ENCODE results near the gene PTGER1. TPM values are rescaled to one million over a fixed set of nuclear protein-coding genes. Genes with fewer than 3 reads are reported as not detected.
"Not testable (repeated sequence)": the region's sequence is repeated elsewhere in the genome, so short reads cannot be mapped to it uniquely, and the experiment has no call there.

The PTGER1 gene
- total RNA-seq, 1 donor from 2014 or later: not detected

DNA sequence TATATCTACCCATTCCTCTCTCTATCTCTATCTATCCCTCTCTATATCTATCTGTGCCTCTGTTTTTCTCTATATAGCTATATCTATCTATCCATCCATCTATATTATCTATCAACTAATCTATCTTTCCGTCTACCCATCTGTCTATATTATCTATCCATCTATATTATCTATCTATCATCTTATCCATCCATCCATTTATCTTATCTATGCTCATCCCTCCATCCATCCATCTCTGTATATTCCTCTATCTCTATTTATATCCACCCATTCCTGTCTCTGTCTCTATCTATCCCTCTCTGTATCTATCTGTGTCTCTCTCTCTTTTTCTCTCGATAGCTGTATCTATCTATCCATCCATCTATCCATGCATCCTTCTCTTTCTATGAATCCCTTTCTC lies 14.2 kb downstream of the PTGER1 start:
- Histone ChIP-seq H3K9me3 (no peaks in the 10 kb centered on the region), H3K4me1 (no peaks in the 10 kb centered on the region), H3K27me3 (no peaks in the 10 kb centered on the region), H3K27ac (no peak overlapping the region), H3K4me3 (no peak overlapping the region), H3K36me3 (peaks cover 0 to 18% of the 10 kb centered on the region in 2 donors)
- intact Hi-C loops (cut with DNase I): no loop called here
- no peak for DNase-seq (ENCODE audit: extremely low spot score in 2 of 2)
- no peak for TF ChIP-seq POLR2A (IDR thresholded peaks at IDR 0.05)
- TF ChIP-seq, protein P1, sequence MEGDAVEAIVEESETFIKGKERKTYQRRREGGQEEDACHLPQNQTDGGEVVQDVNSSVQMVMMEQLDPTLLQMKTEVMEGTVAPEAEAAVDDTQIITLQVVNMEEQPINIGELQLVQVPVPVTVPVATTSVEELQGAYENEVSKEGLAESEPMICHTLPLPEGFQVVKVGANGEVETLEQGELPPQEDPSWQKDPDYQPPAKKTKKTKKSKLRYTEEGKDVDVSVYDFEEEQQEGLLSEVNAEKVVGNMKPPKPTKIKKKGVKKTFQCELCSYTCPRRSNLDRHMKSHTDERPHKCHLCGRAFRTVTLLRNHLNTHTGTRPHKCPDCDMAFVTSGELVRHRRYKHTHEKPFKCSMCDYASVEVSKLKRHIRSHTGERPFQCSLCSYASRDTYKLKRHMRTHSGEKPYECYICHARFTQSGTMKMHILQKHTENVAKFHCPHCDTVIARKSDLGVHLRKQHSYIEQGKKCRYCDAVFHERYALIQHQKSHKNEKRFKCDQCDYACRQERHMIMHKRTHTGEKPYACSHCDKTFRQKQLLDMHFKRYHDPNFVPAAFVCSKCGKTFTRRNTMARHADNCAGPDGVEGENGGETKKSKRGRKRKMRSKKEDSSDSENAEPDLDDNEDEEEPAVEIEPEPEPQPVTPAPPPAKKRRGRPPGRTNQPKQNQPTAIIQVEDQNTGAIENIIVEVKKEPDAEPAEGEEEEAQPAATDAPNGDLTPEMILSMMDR (IDR thresholded peaks at IDR 0.05): no peak
- no peak for TF ChIP-seq POLR2AphosphoS5 (IDR thresholded peaks at IDR 0.05; ENCODE audit: insufficient read depth in 1 of 2, low read depth in 1 of 2)

DNA sequence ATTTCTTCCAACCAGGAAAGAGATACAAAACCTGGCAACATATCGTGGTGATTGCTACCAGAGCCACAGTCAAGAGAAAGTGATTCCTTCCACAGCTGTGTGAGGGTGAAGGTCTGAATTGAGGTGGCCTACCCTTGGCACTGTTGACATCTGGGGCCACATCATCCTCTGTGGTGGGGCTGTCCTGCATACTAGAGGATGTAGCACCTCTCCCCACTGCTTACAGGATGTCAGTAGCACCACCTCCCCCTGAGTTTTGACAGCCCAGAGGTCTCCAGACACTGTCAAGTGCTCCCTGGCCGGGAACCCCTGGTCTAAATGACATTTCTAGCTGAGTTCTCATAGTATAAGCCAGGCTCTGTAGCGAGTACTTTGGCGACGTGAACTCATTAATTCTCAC lies 15.5 kb downstream of the PTGER1 start:
- TF ChIP-seq POLR2A (IDR thresholded peaks at IDR 0.05) (no peak), POLR2AphosphoS5 (IDR thresholded peaks at IDR 0.05; ENCODE audit: insufficient read depth in 1 of 2, low read depth in 1 of 2) (no peak)
- TF ChIP-seq, protein P1 (IDR thresholded peaks at IDR 0.05): no peak
- intact Hi-C loops (cut with DNase I): no loop called here
- no peak for DNase-seq (ENCODE audit: extremely low spot score in 2 of 2)
- Histone ChIP-seq H3K27ac (no peak overlapping the region), H3K9me3 (no peaks in the 10 kb centered on the region), H3K36me3 (peaks cover 0 to 16% of the 10 kb centered on the region in 2 donors), H3K4me3 (no peak overlapping the region), H3K4me1 (no peaks in the 10 kb centered on the region), H3K27me3 (no peaks in the 10 kb centered on the region)

GRCh38 chr19:14452303-14452702 lies 22.9 kb downstream of the PTGER1 start:
- H3K27me3 ChIP-seq; H3K9me3 ChIP-seq; H3K27ac ChIP-seq; intact Hi-C loops (cut with DNase I); H3K4me1 ChIP-seq; H3K4me3 ChIP-seq; DNase-seq (ENCODE audit: extremely low spot score in 2 of 2): not testable (repeated sequence)
- H3K36me3 ChIP-seq: peaks cover 0 to 57% of the 10 kb centered on the region in 2 donors

DNA sequence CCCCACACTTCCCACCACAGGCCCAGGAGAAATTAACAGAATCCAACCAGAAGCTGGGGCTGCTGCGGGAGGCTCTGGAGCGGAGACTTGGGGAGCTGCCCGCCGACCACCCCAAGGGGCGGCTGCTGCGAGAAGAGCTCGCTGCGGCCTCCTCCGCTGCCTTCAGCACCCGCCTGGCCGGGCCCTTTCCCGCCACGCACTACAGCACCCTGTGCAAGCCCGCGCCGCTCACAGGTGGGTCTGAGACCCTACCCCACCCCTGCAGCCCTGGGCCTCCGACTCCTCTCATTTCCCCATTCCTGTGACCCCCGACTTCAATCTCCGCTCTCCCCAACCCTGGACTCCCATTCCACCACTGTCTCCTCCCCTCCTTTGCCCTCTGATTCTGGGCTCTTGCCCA lies 24.3 kb downstream of the PTGER1 start:
- Histone ChIP-seq H3K9me3 (no peaks in the 10 kb centered on the region), H3K36me3 (peaks cover 0 to 70% of the 10 kb centered on the region in 2 donors), H3K4me1 (no peaks in the 10 kb centered on the region), H3K27me3 (no peaks in the 10 kb centered on the region), H3K27ac (no peak overlapping the region), H3K4me3 (no peak overlapping the region)
- DNase-seq (ENCODE audit: extremely low spot score in 2 of 2): no peak
- no peak for TF ChIP-seq POLR2AphosphoS5 (IDR thresholded peaks at IDR 0.05; ENCODE audit: insufficient read depth in 1 of 2, low read depth in 1 of 2)
- intact Hi-C loops (cut with DNase I): no loop called here

DNA sequence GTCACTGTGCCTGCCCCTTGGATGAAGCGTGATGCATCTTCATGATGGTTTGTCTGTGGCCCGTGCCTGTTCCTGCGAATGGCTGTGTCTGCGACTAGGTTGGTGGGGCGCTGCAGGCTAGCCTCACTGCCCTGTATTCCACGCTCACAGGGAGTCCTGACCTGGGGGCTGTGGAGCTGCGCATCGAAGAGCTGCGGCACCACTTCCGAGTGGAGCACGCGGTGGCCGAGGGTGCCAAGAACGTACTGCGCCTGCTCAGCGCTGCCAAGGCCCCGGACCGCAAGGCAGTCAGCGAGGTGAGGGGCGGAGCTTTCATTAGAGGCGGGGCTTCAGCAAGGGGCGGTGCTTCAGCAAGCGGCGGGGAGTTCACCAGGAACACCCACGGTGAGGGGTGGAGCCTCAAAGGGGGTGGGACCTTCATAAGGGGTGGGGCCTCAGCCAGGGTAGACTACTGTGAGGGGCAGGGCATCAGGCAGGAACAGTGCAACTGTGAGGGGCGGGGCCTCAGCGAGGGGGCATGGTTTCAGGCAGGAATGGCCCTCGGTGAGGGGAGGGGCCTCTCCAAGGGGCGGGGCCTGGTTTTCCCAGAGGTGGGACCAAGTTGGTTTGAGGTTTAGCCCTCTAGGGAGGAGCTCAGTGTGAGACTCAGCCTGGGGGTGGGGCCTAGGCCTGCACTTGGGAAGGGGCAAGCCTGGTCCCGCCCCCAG lies 24.8 kb downstream of the PTGER1 start:
- Histone ChIP-seq H3K27me3 (no peaks in the 10 kb centered on the region), H3K4me3 (no peak overlapping the region), H3K9me3 (no peaks in the 10 kb centered on the region), H3K27ac (no peak overlapping the region), H3K4me1 (no peaks in the 10 kb centered on the region), H3K36me3 (peaks cover 0 to 70% of the 10 kb centered on the region in 2 donors)
- no peak for DNase-seq (ENCODE audit: extremely low spot score in 2 of 2)
- no peak for TF ChIP-seq POLR2AphosphoS5 (IDR thresholded peaks at IDR 0.05; ENCODE audit: insufficient read depth in 1 of 2, low read depth in 1 of 2)
- TF ChIP-seq, protein P1 (IDR thresholded peaks at IDR 0.05): no peak
- no peak for TF ChIP-seq POLR2A (IDR thresholded peaks at IDR 0.05)
- intact Hi-C loops (cut with DNase I): no loop called here

- H3K27me3 ChIP-seq: no peaks in the 10 kb centered on the region
- no peak overlapping the region for H3K27ac ChIP-seq
- TF ChIP-seq POLR2A (IDR thresholded peaks at IDR 0.05) (no peak), POLR2AphosphoS5 (IDR thresholded peaks at IDR 0.05; ENCODE audit: insufficient read depth in 1 of 2, low read depth in 1 of 2) (no peak)
- H3K4me1 ChIP-seq: no peaks in the 10 kb centered on the region
- H3K36me3 ChIP-seq: peaks cover 0 to 75% of the 10 kb centered on the region in 2 donors
- DNase-seq (ENCODE audit: extremely low spot score in 2 of 2): no peak
- H3K4me3 ChIP-seq: no peak overlapping the region
- H3K9me3 ChIP-seq: no peaks in the 10 kb centered on the region
- intact Hi-C loops (cut with DNase I): no loop called here
Observed at GRCh38 chr19:14449321-14449720, 25.8 kb downstream of the PTGER1 start.

Measured in vagina (tissue), 2 donors.